Dedifferentiated amniotic fluid mesenchymal stem cell (primary cell): ENCODE results near the gene PGC.

Experiments used
- DNase-seq: peaks from one replicate; pipeline ENCODE4 v3.0.0-alpha.2; 2016; ENCODE audit errors: extremely low spot score

The PGC gene

DNA sequence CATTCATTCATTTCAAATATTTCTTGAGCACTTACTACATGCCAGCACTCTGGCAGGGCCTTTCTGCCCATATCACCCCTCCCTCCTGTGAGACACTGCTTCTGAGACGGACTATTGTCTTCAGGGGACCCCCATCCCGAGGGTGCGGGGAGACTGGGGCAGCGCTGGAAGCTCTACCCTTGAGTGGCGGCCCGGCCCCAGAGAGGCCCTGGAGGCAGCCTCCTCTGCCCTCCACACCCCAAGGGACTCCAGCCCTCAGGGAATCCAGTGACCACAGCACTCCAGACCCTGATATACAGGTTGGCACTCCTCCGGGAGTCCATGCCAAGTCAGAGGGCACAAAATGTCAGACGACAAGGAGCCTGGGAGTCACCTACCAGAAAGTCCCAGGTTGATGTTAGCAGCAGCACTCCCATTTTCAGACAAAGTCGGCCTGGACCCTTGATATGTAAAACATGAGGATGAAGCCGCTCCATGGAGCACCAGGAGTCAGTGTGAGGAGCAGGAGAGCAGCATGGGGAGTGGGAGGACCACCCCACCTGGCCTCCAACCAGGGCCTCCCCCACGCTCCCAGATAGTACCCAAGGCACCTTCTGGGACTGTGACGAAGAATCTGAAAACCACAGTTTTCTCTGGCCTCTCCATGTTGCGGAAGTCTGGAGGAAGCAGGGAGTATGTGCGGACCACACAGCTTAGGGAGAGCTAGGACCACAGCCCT, 32.5 kb downstream of the PGC start:
- DNase-seq, result no peak

DNA sequence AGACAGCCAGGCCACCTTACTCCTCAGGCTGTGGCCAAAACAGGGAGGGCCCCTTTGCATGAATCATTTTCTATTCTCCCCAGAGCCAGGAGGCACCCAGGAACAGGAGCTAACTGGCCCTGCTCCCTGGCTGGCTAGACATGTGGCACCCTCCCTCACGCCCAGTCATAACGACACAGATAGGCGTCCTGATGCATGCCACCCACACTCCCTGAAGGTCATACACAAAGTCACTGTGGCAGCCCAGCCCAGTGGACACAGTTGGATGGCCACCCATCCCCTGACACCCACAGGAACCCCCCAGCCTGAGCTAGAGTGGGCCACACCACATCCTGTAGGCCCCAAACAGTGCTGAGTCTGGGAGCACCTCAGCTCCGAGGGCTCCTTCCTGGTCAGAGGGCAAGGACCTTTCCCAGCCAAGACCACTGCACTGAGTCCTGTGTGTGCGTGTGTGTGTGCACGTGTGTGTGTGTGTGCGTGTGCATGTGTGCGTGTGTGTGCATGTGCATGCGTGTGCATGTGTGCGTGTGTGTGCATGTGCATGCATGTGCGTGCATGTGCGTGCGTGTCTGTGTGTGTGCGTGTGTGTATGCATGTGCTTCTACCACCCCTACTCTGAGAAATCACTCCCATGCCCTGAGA, 33.4 kb downstream of the PGC start:
- no peak for DNase-seq

DNA sequence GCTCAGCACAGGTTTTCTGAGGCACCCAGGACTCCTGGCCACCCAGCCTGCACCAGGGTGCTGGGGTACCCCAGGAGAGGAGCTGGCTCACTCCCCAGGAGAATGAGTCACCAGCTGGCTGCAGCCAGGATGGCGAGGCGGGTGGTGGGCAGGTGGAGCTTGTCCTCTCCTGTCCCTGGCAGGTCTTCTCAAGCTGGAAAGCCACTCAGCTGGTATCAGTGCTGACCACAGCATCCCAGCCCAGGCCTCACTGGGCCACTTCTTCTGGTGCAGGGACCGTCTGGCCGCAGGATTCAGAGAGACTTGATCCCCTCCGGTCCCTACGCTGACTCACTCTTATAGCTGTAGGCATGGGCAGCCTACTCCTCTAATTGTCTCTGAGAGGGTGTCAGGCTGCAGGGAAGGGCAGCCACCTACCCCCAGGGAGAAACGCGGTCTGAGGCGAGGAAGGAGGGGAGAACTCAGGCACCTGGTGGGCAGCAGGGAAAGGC, 34.0 kb downstream of the PGC start:
- DNase-seq, result no peak

DNA sequence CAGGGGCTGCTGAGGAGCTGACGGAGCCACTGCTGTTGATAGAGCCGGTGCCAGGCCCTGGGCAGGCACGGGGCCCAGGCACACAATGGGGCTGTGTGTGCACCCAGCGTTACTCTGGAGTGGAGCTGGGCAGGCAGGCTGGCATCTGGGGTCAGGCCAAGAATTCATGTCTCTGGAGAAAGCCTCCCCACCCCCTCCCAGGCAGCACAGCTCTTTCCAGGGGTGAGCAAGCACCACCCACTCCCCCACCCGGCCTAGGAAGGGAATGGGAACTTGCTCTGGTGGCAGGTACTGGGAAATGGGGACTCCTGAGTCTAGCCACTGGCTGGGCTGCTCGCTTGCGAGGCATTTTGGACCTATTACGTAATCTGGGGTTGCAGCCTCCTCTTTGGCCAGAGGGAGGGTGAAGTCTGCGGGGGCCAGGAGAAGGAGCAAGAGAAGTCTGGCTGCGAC, 34.5 kb downstream of the PGC start:
- no peak for DNase-seq

DNA sequence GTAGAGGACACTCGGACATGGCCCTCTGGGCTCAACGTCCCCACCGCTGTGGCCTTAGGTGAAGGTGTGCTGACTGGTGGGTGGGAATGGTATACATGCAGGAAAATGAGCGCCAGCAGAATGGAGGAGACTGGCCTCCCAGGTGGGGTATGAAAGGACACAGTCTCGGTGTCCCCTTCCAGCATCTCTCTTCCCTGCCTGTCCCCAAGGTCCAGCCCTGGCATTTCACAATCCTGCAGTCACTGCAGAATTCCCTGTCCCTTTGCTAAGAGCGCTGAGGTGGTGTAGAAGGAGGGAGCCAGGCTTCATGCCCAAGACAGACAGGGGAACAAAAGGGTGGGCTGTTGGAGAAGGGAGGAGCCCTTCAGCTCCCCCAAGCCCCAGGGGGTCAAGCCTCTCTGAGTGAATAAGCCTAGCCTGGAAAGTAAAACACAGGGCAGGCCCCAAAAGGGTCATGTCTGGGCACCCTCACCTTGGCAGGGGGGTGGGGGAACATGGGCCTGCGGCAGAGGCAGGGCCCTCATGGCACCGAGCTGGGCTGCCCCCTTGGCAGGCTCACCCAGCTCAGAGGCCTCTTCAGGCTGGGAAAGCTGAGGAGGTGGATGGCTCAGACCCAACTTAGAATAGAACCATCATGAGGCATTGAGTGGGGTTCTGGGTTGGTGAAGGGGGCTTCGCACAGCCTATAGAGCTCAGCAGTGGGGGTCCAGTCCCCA, 35.7 kb downstream of the PGC start:
- DNase-seq, result no peak

DNA sequence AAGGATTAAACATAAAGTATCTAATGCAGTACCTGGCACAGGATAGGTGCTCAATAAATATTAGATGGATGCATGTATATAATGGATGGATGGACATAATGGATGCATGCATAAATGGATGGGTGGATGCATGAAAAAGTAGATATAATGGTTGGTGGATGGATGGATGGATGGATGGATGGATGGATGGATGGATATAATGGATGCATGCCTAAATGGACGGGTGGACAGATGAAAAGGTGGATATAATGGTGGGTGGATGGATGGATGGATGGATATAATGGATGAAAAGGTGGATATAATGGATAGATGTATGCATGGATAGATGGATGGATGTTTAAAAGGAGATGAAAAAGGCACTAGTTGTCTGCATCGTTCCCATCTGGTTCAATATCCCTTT, 37.8 kb downstream of the PGC start:
- no peak for DNase-seq

DNA sequence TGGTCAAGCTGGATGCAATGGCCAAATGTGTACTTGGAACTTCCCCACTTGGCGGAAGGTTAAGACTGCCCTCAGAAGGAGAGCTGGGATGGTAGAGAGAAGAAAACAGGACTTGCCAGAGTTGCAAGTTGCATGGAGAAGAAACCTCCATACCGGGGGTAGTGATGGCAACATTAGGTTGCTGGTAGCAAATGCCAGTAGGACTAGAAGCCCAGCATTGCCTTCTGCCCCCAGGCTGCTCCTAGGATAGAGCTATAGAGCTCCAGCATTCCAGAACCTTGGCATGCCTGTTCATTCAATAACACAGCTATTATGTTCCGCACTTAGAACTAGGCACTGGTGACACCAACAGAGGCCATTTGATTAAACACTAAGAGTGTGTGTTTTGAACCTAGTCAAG, 38.3 kb downstream of the PGC start:
- no peak for DNase-seq

DNA sequence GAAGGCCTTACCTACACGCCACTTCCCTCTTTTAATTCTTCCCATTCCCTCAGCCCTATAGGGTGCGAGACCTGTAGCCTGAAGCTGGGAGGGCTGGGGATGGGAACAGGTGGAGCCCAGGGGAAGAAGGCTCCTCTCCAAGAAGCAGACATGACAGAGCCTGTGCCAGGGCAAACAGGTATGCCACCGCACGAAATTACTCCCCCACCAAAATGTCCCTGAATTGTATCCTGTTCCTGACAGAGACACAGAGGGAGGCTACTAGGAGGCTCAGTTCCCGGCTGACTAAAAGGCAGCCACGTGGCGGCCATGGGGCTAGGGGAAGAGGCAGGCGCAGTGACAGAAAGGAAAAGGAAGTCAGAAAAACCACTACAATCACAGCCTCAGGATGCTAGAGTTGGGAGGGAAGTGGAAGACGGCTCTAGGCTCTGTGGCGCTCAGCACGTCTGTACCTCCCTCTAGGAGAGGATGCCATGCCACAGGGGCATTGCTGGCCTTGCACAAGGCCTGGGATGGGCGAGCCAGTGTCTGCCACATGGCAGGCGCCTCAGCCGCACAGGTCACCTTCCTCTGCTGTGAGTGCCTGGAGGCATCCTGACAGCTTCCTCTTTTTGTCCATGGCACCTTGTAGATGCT, 39.5 kb downstream of the PGC start:
- DNase-seq, result no peak

DNA sequence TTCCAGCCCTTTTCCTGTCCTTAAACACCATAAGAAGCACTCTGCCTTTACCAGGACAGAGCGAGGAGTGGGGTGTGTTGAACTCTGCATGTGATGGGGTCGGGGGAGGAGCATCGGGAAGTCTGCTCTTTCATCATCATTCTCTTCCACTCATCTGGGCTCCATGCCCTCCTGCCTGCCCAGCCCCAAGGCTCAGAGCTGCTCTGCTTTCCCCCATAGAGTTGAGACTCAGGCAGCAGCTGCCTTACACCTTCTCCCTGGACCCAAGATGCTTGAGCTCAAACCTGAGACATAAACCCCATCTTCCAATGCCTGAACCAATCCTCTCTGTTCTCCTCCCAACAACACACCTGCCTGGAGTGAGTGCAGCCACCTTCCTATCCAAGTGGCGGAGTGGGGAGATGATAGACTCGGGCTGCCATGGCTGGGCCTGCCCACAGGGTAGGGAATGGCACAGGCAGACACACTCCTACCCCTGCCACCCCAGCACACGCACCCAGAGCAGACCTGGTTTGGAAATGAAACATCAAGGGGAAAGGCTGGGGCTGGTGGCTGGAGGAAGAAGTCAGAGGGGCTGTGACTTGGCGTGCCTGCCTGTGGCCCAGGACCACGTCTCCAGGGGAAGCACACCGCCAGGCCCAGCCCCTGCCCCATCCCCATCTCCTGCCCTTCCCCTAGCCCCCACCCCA, 40.2 kb downstream of the PGC start:
- DNase-seq, result no peak

DNA sequence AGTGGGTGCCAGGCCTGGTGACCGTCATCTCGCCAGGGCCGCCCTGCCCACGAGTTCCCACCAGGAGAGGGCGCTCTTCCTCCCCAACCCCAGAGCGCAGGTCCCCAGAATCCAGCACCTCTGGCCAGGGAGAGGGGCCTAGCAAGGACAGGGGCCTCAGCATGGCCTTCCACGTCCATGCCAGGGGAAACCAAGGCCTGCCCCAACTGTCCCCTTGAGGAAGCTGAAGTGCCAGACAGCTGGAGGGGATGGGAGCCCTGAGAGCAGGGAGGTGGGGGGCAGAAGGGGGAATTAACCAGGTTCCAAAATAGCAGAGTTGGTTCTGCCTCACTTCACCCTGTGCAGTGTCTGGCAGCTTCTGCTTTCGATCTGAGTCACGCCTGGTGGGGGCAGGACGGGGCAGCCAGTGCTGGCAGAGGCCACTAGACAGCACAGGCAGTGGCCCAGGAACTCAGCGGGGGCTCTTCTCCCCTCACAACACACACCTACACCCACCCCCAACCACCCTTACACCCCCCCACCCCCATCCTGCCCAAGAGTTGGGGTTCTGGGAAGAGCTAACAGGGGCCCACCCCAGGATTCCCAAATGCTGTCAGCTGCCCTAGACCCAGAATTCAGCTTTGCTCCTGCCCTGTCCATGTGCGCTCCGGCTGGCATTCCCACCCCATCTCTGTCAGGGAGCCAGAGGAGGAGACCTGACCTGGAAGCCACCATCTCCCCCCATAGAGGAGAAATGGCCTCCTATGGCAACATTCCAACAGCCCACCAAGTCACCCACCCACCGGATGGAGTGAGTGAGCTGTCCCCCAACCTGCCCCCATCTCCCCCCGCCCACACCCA, 41.0 kb downstream of the PGC start:
- DNase-seq, result peak; percentile 56

DNA sequence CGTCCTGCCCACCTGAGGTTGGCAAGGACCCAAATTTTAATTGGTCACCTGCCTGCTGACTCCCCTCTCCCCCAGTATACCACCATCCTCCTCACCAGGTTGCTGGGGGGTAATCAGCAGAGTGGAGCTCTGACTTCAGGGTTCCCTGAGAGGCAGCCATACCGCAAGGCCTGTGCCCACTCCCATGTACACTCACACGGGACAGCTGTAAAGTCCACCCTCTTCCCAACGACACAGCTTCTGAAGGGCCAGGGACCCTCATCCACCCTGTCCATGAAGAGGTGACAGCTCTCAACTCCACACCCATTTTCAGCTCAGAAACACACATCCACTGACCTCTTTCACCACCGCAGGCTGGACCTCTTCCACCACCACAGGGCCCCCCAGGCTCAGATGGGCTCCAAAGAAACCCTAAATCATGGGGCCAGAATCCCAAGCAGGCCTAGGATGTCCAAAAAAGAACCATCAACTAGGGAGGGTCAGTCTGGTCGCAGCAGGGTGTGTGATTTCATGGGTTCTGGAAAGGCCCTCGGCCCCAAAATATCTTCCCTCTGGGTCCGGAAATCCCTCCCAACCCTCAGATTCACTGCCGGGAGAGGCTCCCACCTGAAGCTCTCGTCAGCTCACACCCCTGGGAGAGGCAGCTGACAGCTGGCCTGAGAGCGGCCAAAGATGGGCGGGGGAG, 41.7 kb downstream of the PGC start:
- no peak for DNase-seq

DNA sequence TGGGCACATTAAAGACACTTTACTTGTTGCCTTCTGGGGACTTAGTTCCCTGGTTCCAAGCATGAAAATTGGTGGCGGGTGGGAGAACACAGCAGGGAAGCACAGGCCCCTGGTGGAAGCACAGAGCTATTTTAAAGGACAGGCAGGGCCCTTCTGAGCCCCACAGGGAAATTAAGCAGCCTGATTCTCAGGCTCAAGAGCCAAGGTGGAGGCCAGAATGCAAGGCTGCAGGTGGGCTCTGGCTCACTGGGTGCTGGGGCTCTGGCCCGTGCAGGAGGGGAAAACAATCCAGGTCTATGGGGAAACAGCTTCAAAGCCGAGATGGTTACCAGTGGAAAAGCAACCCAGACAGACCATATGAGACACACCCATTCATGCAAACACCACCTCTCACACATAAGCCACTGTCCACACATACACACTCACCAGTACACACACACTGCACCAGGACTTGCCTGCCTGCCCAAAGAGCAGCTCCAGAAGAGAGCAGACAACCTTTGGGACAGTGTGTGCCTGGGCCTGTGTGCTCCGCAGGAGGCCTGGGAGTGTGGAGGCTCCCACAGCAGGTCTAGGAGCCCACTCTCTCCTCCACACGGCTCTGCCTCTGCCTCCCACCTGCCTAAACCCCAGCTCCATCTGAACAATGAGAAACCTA, 42.4 kb downstream of the PGC start:
- DNase-seq, result no peak

DNA sequence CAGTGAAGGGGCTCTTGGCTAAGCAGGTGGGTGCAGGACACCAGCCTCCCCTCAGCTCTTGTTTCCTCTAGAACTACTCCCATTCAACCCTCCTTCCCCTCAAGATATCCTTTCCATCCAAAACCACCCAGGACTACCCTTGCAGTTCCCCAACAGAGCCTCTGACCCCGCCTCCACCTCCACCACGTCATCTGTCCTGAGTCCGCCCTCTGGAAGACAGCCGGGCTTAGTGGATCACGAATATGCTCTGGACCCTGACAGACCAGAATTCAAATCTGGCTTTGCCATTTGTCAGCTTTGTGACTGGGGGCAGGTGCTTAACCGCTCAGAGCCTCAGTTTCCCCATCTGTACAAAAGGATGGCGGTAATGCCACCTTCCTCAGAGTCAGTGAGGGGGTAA, 43.2 kb downstream of the PGC start:
- no peak for DNase-seq

DNA sequence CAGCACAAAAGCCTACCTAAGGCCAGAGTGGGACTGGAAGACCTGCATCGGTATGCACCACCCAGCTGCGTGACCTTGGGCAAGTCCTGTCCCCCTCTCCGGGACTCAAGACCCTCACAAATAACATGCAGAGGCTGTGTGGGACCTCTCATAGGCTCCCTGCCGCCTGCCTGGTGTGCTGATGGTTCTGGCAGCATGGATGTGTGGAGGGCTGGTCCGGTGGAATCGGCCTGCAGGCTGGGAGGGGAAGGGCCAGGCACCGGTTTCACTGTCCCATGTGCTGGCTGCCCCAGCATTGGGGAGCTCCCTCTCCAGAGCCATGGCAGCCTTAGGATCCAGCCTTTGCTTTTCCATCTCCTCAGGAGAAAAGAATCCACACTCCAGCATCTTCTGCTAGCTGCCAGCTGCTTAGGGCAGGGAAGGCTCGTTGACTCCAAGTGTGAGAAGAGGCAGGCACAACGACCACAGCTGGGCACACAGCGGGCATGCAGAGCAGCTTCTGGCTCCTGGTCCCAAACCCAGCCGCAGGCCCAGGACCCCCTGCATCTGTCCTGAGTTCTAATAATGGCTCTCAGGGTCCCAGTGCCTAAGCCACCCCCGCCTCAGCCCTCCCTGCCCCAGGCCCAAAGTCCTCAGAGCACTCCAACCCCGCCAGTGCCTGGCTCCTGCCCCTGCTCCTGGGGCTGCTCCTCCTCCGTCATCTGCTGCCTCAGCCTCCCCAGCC, 44.3 kb downstream of the PGC start:
- no peak for DNase-seq

DNA sequence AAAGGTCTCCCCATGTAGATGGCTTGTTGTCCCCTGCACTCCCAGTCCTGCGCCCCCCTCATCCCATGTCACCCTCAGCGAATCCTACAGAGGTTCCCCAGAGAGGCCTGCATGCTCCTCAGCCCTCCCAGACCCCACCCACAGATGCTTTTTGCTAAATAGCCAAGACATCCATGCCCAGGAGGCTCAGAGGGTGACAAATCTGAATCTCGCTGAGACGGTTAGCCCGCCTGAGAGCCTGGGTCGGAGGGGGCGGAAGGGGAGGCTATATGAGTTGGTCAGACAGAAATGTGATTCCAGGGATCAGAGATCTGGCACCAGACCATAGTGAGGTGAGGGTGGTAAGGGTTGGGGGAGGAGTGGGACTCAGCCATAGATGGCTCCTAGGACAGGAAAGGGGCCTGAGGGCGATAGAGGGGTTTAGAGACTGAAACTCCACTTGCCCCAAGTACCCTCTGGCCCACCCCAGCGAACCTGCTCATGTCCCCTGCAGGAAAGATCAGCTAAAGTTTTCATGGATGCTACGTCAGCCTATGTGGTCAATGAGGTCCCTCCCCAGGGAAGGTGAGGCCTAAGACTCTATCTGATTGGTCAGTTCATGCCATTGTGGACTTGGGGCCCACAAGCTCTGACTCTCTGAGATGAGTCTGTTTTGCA, 45.0 kb downstream of the PGC start:
- no peak for DNase-seq

DNA sequence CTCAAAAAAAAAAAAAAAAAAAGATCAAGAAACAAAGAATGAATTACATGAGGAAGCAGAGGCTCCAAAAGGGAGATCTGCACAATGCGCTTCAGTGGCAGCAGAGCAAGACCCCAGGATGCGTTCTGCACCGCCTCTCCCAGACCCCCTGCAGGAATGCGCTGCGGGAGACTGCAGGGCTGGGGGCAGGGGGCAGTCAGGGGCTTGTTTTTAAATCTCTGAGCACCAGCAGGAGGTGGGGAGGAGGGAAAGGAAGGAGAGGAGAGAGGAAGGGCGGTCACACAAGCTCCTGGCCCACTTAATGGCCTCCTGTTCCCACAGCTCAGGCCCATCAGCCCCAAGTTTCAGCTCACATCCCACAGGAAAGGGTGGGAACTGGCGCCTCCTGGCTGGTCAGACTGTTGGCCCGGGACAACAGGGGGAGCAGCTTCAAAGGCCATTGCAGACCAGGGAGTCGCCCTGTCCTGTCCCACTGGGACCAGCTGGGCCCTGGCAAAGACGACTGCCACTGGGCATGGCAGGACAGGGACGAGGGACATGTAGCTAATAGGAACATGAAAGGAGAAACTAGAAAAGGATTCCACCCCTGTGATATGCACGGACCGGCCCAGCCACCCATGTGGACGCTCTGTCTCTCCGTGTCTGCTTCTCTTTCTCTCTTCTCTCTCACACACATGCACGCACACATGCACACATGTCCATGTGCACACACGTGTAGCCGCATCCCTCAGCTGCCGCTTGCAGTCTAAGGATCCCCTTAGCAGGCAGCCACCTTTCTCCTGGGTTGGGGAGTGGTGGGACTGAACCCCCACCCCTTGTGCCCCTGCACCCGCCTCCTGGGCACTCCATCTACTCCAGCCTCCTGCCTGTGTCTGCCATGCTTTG, 46.5 kb downstream of the PGC start:
- DNase-seq, result no peak

DNA sequence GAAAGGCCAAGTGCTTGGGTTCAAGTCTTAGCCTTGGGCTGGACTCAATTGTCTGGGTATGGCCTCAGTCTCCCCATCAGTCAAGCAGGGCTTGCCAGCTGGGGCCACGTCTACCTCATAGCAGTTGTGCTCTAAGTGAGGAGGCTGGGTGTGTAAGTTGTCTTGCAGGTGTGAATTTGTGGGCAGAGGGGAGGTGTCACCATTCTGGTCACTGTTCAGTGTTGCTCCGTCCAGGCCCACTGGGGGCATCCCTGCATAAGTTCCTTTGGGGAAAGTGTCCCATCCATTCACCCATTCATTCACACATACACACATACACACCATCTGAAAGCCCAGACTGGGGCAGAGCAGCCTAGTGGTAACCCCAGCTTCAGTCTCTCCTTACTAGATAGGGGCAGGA, 48.1 kb downstream of the PGC start:
- DNase-seq, result no peak
